ENCODE results near the gene LUZP4.

The LUZP4 gene

GRCh38 chrX:115332832-115333231 lies 43.3 kb downstream of the LUZP4 start:
- H3K4me3 ChIP-seq (replicated peaks; ENCODE audit: low read depth, low read length): no peak overlapping the region
- no peak for TF ChIP-seq CTCF (IDR thresholded peaks at IDR 0.05; ENCODE audit: low read depth, low read length, missing control alignments)
- DNase-seq (ENCODE audit: extremely low read depth, low read depth): no peak

GRCh38 chrX:115333446-115333845 lies 43.9 kb downstream of the LUZP4 start:
- DNase-seq (ENCODE audit: extremely low read depth, low read depth): no peak
- no peak for TF ChIP-seq CTCF (IDR thresholded peaks at IDR 0.05; ENCODE audit: low read depth, low read length, missing control alignments)
- H3K4me3 ChIP-seq (replicated peaks; ENCODE audit: low read depth, low read length): no peak overlapping the region

GRCh38 chrX:115337491-115338144 lies 48.1 kb downstream of the LUZP4 start:
- no peak overlapping the region for H3K4me3 ChIP-seq (replicated peaks; ENCODE audit: low read depth, low read length)
- DNase-seq (ENCODE audit: extremely low read depth, low read depth): no peak
- no peak for TF ChIP-seq CTCF (IDR thresholded peaks at IDR 0.05; ENCODE audit: low read depth, low read length, missing control alignments)

- no peak for TF ChIP-seq CTCF (IDR thresholded peaks at IDR 0.05; ENCODE audit: low read depth, low read length, missing control alignments)
- no peak for DNase-seq (ENCODE audit: extremely low read depth, low read depth)
- no peak overlapping the region for H3K4me3 ChIP-seq (replicated peaks; ENCODE audit: low read depth, low read length)
Measured at GRCh38 chrX:115339441-115340025, 50.0 kb downstream of the LUZP4 start.

GRCh38 chrX:115341421-115341820 lies 51.9 kb downstream of the LUZP4 start:
- no peak for TF ChIP-seq CTCF (IDR thresholded peaks at IDR 0.05; ENCODE audit: low read depth, low read length, missing control alignments)
- DNase-seq (ENCODE audit: extremely low read depth, low read depth): no peak
- H3K4me3 ChIP-seq (replicated peaks; ENCODE audit: low read depth, low read length): no peak overlapping the region

- peak; percentile 75 for DNase-seq (ENCODE audit: extremely low read depth, low read depth)
- H3K4me3 ChIP-seq (replicated peaks; ENCODE audit: low read depth, low read length): no peak overlapping the region
- no peak for TF ChIP-seq CTCF (IDR thresholded peaks at IDR 0.05; ENCODE audit: low read depth, low read length, missing control alignments)
Measured at GRCh38 chrX:115344885-115345614, 55.5 kb downstream of the LUZP4 start.
